ENCODE data around the gene ASH1L.

GRCh38 chr1:155301342-155301841 is 261.2 kb downstream of the ASH1L start, which contains the start of gene PKLR:
- TF ChIP-seq CTCF (conservative IDR thresholded peaks at IDR 0.05; ENCODE audit: low read depth in 2 of 2) (no peak), POLR2AphosphoS5 (IDR thresholded peaks at IDR 0.05; ENCODE audit: low read depth) (no peak), EZH2 (IDR thresholded peaks at IDR 0.05; ENCODE audit: low read depth, unreplicated experiment) (no peak), JUNB (IDR thresholded peaks at IDR 0.05; ENCODE audit: unreplicated experiment) (no peak), EZH2phosphoT487 (IDR thresholded peaks at IDR 0.05; ENCODE audit: unreplicated experiment) (no peak)
- TF ChIP-seq, protein P1, sequence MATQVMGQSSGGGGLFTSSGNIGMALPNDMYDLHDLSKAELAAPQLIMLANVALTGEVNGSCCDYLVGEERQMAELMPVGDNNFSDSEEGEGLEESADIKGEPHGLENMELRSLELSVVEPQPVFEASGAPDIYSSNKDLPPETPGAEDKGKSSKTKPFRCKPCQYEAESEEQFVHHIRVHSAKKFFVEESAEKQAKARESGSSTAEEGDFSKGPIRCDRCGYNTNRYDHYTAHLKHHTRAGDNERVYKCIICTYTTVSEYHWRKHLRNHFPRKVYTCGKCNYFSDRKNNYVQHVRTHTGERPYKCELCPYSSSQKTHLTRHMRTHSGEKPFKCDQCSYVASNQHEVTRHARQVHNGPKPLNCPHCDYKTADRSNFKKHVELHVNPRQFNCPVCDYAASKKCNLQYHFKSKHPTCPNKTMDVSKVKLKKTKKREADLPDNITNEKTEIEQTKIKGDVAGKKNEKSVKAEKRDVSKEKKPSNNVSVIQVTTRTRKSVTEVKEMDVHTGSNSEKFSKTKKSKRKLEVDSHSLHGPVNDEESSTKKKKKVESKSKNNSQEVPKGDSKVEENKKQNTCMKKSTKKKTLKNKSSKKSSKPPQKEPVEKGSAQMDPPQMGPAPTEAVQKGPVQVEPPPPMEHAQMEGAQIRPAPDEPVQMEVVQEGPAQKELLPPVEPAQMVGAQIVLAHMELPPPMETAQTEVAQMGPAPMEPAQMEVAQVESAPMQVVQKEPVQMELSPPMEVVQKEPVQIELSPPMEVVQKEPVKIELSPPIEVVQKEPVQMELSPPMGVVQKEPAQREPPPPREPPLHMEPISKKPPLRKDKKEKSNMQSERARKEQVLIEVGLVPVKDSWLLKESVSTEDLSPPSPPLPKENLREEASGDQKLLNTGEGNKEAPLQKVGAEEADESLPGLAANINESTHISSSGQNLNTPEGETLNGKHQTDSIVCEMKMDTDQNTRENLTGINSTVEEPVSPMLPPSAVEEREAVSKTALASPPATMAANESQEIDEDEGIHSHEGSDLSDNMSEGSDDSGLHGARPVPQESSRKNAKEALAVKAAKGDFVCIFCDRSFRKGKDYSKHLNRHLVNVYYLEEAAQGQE (IDR thresholded peaks at IDR 0.05; ENCODE audit: unreplicated experiment), result no peak
- TF ChIP-seq, protein P2, sequence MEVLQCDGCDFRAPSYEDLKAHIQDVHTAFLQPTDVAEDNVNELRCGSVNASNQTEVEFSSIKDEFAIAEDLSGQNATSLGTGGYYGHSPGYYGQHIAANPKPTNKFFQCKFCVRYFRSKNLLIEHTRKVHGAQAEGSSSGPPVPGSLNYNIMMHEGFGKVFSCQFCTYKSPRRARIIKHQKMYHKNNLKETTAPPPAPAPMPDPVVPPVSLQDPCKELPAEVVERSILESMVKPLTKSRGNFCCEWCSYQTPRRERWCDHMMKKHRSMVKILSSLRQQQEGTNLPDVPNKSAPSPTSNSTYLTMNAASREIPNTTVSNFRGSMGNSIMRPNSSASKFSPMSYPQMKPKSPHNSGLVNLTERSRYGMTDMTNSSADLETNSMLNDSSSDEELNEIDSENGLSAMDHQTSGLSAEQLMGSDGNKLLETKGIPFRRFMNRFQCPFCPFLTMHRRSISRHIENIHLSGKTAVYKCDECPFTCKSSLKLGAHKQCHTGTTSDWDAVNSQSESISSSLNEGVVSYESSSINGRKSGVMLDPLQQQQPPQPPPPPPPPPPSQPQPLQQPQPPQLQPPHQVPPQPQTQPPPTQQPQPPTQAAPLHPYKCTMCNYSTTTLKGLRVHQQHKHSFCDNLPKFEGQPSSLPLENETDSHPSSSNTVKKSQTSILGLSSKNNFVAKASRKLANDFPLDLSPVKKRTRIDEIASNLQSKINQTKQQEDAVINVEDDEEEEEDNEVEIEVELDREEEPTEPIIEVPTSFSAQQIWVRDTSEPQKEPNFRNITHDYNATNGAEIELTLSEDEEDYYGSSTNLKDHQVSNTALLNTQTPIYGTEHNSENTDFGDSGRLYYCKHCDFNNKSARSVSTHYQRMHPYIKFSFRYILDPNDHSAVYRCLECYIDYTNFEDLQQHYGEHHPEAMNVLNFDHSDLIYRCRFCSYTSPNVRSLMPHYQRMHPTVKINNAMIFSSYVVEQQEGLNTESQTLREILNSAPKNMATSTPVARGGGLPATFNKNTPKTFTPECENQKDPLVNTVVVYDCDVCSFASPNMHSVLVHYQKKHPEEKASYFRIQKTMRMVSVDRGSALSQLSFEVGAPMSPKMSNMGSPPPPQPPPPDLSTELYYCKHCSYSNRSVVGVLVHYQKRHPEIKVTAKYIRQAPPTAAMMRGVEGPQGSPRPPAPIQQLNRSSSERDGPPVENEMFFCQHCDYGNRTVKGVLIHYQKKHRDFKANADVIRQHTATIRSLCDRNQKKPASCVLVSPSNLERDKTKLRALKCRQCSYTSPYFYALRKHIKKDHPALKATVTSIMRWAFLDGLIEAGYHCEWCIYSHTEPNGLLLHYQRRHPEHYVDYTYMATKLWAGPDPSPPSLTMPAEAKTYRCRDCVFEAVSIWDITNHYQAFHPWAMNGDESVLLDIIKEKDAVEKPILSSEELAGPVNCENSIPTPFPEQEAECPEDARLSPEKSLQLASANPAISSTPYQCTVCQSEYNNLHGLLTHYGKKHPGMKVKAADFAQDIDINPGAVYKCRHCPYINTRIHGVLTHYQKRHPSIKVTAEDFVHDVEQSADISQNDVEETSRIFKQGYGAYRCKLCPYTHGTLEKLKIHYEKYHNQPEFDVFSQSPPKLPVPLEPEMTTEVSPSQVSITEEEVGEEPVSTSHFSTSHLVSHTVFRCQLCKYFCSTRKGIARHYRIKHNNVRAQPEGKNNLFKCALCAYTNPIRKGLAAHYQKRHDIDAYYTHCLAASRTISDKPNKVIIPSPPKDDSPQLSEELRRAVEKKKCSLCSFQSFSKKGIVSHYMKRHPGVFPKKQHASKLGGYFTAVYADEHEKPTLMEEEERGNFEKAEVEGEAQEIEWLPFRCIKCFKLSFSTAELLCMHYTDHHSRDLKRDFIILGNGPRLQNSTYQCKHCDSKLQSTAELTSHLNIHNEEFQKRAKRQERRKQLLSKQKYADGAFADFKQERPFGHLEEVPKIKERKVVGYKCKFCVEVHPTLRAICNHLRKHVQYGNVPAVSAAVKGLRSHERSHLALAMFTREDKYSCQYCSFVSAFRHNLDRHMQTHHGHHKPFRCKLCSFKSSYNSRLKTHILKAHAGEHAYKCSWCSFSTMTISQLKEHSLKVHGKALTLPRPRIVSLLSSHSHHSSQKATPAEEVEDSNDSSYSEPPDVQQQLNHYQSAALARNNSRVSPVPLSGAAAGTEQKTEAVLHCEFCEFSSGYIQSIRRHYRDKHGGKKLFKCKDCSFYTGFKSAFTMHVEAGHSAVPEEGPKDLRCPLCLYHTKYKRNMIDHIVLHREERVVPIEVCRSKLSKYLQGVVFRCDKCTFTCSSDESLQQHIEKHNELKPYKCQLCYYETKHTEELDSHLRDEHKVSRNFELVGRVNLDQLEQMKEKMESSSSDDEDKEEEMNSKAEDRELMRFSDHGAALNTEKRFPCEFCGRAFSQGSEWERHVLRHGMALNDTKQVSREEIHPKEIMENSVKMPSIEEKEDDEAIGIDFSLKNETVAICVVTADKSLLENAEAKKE (CRISPR knock-in tag; IDR thresholded peaks at IDR 0.05), result no peak

Measured in GM23338 (cell line).